GM19468 (cell line): ENCODE data around the gene EXOSC7.
"Not testable (repeated sequence)": the region's sequence is repeated elsewhere in the genome, so short reads cannot be mapped to it uniquely, and the experiment has no call there.

Experiments used
- ATAC-seq: cut with Tn5 transposase; IDR thresholded peaks from one replicate; pipeline ENCODE4 v1.9.1; 2021; ENCODE audit warnings: mild to moderate bottlenecking, moderate library complexity, moderate number of reproducible peaks; ENCODE audit not compliant: unreplicated experiment; ENCODE audit errors: extremely low read depth

Gene EXOSC7

DNA sequence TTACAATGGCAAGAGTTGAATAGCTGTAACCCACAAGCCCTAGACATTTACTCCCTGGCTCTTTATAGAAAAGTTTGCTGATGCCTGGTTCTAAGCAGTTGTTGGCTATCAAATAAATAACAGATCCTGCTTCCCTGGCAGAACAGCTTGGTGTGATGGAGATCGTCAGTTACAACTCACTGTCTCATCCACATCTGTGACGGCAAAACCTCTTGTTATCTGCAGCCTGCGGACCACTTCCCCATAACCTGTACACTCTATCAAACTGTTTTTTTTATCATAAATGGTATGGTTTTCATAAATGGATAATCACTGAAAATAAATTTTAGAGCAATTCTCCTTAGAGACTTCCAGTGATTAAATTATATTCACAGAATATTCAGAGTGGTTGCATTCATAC is 14.2 kb upstream of the EXOSC7 start:
- ATAC-seq = no peak

DNA sequence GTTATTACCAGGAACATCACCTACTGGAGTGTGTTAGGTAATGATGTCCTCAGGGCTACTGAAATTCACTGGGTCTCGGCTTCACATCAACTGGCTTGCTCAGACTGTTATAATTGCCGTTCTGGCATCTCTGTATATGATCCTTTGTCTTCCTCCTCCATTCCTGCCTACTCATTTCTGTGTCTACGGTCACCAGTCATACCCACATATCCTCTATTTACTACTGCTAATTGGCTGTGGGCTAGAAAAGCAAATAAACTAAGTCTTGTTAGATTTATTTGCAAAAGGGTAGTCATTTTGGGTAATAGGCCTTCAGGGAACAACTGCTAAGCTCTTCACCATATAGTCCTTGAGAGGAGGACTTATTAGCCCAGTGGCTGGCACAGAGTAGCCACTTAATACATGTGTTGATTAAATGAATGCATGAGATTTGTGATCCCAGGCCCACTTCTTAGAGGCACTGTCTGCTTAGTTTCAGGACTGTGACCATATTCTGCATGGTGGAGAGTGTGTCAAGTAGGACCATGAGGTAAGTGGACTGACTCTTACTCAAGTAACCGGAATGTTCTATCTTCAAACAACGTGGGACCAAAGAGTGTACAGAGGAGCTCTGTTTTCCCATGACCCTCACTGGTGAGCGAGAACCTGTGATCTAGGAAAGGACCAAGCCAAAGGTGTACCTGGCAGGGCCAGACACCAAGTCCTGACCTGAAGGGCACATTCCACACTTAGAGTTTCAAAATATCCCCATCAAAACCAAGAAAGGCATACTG is 13.2 kb upstream of the EXOSC7 start:
- ATAC-seq = no peak

GRCh38 chr3:44963571-44964325 is 12.3 kb upstream of the EXOSC7 start:
- no peak for ATAC-seq

DNA sequence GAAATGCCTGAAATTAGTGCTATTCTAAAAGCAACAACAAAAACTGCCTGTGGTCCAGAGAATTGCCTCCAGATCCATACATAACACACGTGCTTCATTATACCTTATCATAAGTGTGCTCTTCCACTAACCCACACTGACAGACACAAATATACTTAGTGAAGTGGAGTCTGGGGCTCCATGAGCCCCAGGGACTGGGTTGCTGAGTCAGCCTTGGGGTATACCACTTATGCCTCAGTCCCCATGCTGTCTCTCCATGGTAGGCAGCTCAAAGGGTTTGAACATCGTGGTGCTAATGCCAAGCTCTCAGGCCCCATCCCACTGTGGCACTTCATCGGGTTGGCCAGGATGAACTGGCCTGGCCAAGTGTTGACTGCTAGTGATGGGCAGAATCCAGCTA is 10.9 kb upstream of the EXOSC7 start:
- no peak for ATAC-seq

DNA sequence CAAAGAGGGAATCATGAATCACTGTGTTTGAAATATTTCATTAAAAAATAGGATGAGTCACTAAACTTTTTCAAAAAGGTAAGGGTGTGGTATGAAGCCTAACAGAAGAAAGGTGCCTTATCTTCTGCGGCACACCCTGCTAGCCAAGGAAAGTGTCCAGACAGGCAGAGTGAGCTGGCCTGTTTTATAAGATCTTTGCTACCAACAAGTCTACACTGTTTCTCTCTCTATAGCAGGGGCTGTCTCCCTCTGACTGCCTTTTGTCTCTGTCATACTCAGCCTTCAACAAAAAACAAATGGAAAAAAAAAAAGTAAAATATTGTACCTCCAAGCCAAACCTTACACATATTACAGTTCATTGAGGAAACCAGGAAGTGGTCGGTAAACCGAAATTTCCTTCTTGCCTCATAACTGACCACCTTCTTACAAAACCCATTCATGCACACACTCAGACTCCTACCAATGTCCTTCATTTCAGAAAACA is 9.2 kb upstream of the EXOSC7 start:
- ATAC-seq = no peak

- no peak for ATAC-seq
Measured at GRCh38 chr3:44968447-44968858, 7.6 kb upstream of the EXOSC7 start.

- no peak for ATAC-seq
Measured at GRCh38 chr3:44969154-44969827, 6.8 kb upstream of the EXOSC7 start.

- no peak for ATAC-seq
Measured at GRCh38 chr3:44969828-44970179, 6.2 kb upstream of the EXOSC7 start.

GRCh38 chr3:44970926-44971490 is 5.0 kb upstream of the EXOSC7 start:
- ATAC-seq = no peak

GRCh38 chr3:44974416-44974815 is 1.6 kb upstream of the EXOSC7 start:
- ATAC-seq = no peak

- ATAC-seq = no peak
Measured at GRCh38 chr3:44981220-44981619, 5.2 kb downstream of the EXOSC7 start.

DNA sequence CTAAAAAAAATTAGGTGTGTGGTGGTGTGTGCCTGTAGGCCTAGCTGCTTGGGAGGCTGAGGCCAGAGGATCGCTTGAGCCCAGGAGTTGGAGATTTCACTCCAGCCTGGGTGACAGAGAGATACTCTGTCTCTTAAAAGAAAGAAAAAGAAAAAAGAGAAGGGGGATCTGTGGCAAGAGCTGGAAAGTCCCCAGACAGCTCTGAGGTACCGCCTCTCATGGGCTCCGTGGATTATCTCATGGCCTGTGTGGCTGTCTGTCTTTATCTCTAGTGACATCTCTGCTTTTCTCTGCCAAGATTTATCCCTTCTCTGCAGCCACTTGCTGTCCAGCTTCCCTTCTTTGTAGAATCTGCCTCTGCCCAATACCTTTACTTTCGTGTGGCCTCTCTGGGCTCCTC is 5.7 kb downstream of the EXOSC7 start:
- ATAC-seq = no peak

DNA sequence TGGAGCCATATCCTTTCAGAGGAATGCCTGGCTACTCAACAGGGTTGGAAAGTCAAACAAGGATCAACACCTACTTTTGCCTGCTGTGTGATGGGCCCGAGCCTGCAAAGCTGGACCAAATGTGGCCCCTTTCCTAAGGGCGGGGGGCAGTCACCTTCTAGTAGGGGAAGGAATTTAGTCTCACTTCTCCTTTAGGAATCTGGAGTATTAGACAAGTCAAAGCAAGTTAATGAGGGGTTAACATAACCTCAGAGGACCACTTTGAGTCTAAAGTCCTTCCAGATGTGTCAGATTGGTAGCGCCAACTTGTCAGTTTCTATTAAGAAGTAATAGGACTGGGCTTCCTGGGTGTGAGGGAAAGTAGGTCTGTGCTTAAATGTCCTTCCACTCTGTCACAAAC is 6.8 kb downstream of the EXOSC7 start:
- ATAC-seq = no peak

DNA sequence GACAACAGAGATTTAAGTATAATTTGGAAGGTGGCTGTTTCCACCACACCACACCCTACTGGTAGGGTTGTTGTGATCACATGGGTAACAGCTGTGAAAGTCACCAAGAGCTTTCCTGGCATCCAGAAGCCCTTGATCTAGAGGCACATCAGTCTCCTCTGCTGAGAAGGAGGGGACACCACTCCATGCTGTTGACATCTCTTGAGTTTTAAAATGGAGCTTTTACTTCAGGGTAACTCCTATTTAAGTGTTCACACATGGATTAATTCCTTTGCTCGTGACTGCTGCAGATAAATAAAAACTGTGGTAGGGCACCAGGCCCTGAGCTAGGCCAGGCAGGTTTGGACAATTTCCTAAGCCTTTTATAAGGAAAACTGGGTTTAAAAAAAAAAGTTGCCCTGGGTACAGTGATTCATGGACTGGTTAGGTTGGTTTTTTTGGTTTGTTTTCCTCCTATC is 7.5 kb downstream of the EXOSC7 start:
- ATAC-seq = no peak

DNA sequence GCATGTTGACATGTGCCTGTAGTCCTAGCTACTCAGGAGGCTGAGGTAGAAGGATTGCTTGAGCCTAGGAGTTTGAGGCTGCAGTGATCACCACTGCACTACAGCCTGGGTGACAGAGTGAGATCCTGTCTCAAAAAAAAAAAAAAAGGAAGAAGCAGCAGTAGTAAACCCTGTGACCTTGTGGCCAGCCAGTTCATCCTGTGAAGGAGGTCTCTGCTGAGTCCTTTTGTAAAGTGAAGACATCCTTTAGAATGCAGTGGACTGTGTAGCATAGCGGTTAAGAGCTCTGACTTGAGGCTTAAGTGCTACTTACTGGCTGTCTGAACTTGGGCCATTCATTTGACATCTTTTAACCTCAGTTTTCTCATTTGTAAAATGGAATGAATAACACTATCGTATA is 8.3 kb downstream of the EXOSC7 start:
- ATAC-seq = no peak

DNA sequence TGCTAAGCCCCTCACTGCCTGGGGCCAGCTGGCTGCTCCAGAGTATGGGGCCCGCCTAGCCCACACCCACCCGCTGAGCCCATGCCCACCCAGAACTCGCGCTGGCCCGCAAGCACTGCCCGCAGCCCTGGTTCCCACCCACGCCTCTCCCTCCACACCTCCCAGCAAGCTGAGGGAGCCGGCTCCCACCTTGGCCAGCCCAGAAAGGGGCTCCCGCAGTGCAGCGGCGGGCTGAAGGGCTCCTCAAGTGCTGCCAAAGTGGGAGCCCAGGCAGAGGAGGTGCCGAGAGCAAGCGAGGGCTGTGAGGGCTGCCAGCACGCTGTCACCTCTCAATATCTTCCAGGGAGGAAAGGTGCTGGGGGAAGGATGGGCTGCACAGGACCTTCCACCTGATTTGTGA is 10.3 kb downstream of the EXOSC7 start:
- not testable (repeated sequence) for ATAC-seq

GRCh38 chr3:44987332-44987731 is 11.3 kb downstream of the EXOSC7 start:
- no peak for ATAC-seq

DNA sequence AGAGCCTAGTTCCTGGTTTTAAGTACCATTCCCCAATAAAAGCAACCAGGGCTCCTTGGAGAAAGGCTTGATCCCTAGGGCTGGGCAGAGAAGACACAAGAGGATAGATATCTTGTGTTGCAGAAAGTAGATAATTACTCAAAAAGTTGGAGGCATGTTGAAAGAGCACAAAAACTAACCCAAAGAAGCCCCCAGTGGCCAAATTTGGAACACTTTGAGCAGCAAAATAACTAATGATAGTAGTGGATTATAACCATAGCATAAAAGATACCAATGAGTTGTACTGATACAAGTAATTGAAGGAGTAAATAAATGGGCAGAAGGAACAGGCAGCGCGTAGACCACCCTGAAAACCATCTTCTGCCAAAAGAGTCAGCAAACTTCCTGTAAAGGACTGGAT is 12.0 kb downstream of the EXOSC7 start:
- no peak for ATAC-seq

- ATAC-seq = no peak
Measured at GRCh38 chr3:44989141-44989540, 13.1 kb downstream of the EXOSC7 start.

- ATAC-seq = no peak
Measured at GRCh38 chr3:44989636-44990373, 13.8 kb downstream of the EXOSC7 start.
